ENCODE results near the gene PERCC1.
A peak's percentile ranks its signal among the peaks of the same experiment; 100 is the strongest.
"Not testable (repeated sequence)": the region's sequence is repeated elsewhere in the genome, so short reads cannot be mapped to it uniquely, and the experiment has no call there.

The PERCC1 gene

GRCh38 chr16:1470481-1471251 lies 39.8 kb downstream of the PERCC1 start:
- no peak for DNase-seq

GRCh38 chr16:1471569-1472194 lies 40.8 kb downstream of the PERCC1 start:
- no peak for DNase-seq

- no peak for DNase-seq
Measured at GRCh38 chr16:1472974-1473373, 42.1 kb downstream of the PERCC1 start.

- DNase-seq = no peak
Measured at GRCh38 chr16:1474082-1474795, 43.4 kb downstream of the PERCC1 start.

GRCh38 chr16:1474796-1475551 lies 44.1 kb downstream of the PERCC1 start, which contains the start of gene CLCN7:
CLCN7 (minus strand) TSS chr16:1475028; CDS start chr16:1474974, 54 bp downstream.
- peak; percentile 92 for DNase-seq

GRCh38 chr16:1475552-1476114 lies 44.8 kb downstream of the PERCC1 start:
- DNase-seq = no peak

- no peak for DNase-seq
Measured at GRCh38 chr16:1477033-1477432, 46.2 kb downstream of the PERCC1 start.

- DNase-seq = not testable (repeated sequence)
Measured at GRCh38 chr16:1478937-1479336, 48.1 kb downstream of the PERCC1 start.

GRCh38 chr16:1481906-1482835 lies 51.3 kb downstream of the PERCC1 start:
- no peak for DNase-seq
